OCI-LY1 (cell line): ENCODE measurements around the gene TNFRSF1A.
"Not testable (repeated sequence)": the region's sequence is repeated elsewhere in the genome, so short reads cannot be mapped to it uniquely, and the experiment has no call there.

Experiments used
- H2AFZ ChIP-seq: fragments of 200-600 bp; sonication (generic), shearing (Covaris generic); 2 replicates; pipeline ENCODE4 v1.6.0; 2014; ENCODE audit warnings: antibody characterized with exemption, mild to moderate bottlenecking, low read length
- H3F3A ChIP-seq: fragments of 200-600 bp; sonication (generic), shearing (Covaris generic); 2 replicates; pipeline ENCODE4 v1.6.0; 2014; ENCODE audit warnings: mild to moderate bottlenecking, antibody characterized with exemption, low read length, moderate library complexity; ENCODE audit not compliant: insufficient read depth
- H3K27ac ChIP-seq: fragments of 200-600 bp; sonication (generic); 2 replicates; pipeline ENCODE4 v1.5.1; 2014; ENCODE audit warnings: low read length, mixed run types, mild to moderate bottlenecking, low read depth; ENCODE audit not compliant: poor library complexity, severe bottlenecking
- H3K27me3 ChIP-seq: fragments of 200-600 bp; sonication (generic); 2 replicates; pipeline ENCODE4 v1.6.0; 2014; ENCODE audit warnings: antibody characterized with exemption, mild to moderate bottlenecking, low read length, moderate library complexity; ENCODE audit not compliant: insufficient read depth
- H3K36me3 ChIP-seq: fragments of 200-600 bp; sonication (generic); 2 replicates; pipeline ENCODE4 v1.6.1; 2014; ENCODE audit warnings: mild to moderate bottlenecking, antibody characterized with exemption, low read length, moderate library complexity, mixed read lengths; ENCODE audit not compliant: insufficient read depth
- H3K4me1 ChIP-seq: fragments of 200-600 bp; sonication (generic); 2 replicates; pipeline ENCODE4 v1.5.1; 2014; ENCODE audit warnings: mild to moderate bottlenecking, low read length, moderate library complexity; ENCODE audit not compliant: insufficient read depth, severe bottlenecking
- H3K4me2 ChIP-seq: fragments of 200-600 bp; sonication (generic), shearing (Covaris generic); 2 replicates; pipeline ENCODE4 v1.6.1; 2014; ENCODE audit warnings: low read length
- H3K4me3 ChIP-seq: fragments of 200-600 bp; sonication (generic); 2 replicates; pipeline ENCODE4 v1.5.1; 2014; ENCODE audit warnings: low read length, low read depth, mild to moderate bottlenecking, mixed read lengths; ENCODE audit not compliant: poor library complexity, severe bottlenecking
- H3K79me2 ChIP-seq: fragments of 200-600 bp; shearing (Covaris generic); 2 replicates; pipeline ENCODE4 v1.6.1; 2016; ENCODE audit warnings: mixed run types, low read length, mixed read lengths; ENCODE audit not compliant: insufficient read depth
- H3K9ac ChIP-seq: fragments of 200-600 bp; sonication (generic), shearing (Covaris generic); 2 replicates; pipeline ENCODE4 v1.6.1; 2014; ENCODE audit warnings: mild to moderate bottlenecking, low read length, mixed read lengths
- H3K9me2 ChIP-seq: fragments of 200-600 bp; sonication (generic), shearing (Covaris generic); 2 replicates; pipeline ENCODE4 v1.6.1; 2014; ENCODE audit warnings: low read depth, mild to moderate bottlenecking, low read length, mixed read lengths
- H3K9me3 ChIP-seq: fragments of 200-600 bp; shearing (Covaris generic); 2 replicates; pipeline ENCODE4 v1.6.1; 2014; ENCODE audit warnings: low read length, mixed read lengths
- H4K20me1 ChIP-seq: fragments of 200-600 bp; sonication (generic), shearing (Covaris generic); 2 replicates; pipeline ENCODE4 v1.6.0; 2016; ENCODE audit warnings: mild to moderate bottlenecking, low read length; ENCODE audit not compliant: insufficient read depth
- EZH2 ChIP-seq: fragments of 200-600 bp; sonication (generic), shearing (Covaris generic); IDR thresholded peaks from 2 replicates; pipeline ENCODE4 v1.8.0; 2017; ENCODE audit warnings: borderline replicate concordance, mixed run types, mild to moderate bottlenecking, antibody characterized with exemption, low read length, moderate library complexity, mixed read lengths
- TF ChIP-seq, protein P1 (sequence below): fragments of 200-600 bp; sonication (generic), shearing (Covaris generic); IDR thresholded peaks from 2 replicates; pipeline ENCODE4 v1.5.1; 2017; ENCODE audit warnings: mild to moderate bottlenecking, antibody characterized with exemption, low read length, moderate library complexity, mixed read lengths

The TNFRSF1A gene

DNA sequence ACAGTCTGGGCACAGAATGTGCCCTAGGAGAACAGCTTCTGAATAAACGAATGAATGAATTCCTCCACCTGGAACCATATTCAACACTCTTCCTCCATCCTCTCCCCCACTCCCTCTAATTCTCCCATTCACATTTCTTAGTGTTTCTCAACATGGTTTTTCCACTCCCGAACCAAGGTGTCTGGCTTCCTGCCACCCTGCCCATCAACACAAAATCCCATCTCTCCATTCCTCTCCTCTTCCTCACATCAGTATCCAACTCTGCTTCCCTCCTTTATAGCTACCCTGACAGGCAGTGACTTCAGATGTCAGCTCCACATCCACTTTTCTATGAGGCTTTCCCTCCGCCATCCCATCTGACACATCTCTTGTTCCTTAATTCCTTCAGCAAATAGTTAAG, 2.9 kb downstream of the TNFRSF1A start:
- Histone ChIP-seq H3K27ac (no peak overlapping the region), H3K4me1 (peaks cover 28% of the 10 kb centered on the region), H3K27me3 (no peaks in the 10 kb centered on the region), H3K9ac (no peak overlapping the region), H3K36me3 (no peaks in the 10 kb centered on the region), H3K9me2 (no peaks in the 10 kb centered on the region), H3F3A (no peaks in the 10 kb centered on the region), H3K4me2 (no peak overlapping the region), H4K20me1 (no peaks in the 10 kb centered on the region), H3K9me3 (no peaks in the 10 kb centered on the region), H3K79me2 (no peaks in the 10 kb centered on the region), H3K4me3 (no peak overlapping the region), H2AFZ (no peak overlapping the region)
- TF ChIP-seq, protein P1, sequence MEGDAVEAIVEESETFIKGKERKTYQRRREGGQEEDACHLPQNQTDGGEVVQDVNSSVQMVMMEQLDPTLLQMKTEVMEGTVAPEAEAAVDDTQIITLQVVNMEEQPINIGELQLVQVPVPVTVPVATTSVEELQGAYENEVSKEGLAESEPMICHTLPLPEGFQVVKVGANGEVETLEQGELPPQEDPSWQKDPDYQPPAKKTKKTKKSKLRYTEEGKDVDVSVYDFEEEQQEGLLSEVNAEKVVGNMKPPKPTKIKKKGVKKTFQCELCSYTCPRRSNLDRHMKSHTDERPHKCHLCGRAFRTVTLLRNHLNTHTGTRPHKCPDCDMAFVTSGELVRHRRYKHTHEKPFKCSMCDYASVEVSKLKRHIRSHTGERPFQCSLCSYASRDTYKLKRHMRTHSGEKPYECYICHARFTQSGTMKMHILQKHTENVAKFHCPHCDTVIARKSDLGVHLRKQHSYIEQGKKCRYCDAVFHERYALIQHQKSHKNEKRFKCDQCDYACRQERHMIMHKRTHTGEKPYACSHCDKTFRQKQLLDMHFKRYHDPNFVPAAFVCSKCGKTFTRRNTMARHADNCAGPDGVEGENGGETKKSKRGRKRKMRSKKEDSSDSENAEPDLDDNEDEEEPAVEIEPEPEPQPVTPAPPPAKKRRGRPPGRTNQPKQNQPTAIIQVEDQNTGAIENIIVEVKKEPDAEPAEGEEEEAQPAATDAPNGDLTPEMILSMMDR, result no peak
- TF ChIP-seq EZH2, result no peak

DNA sequence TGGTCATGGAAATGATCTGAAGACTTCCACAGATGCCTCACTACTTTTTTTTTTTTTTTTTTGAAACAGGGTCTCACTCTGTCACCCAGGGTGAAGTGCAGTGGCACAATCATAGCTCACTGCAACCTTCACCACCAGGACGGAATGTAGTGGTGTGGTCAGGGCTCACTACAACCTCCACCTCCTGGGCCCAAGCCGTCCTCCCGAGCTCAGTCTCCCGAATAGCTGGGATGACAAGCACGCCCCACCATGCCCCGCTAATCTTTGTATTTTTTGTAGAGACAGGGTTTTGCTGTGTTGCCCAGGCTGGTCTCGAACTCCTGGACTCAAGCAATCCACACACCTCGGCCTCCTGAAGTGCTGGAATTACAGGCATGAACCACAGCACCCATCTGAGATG, 3.3 kb downstream of the TNFRSF1A start:
- H3K36me3 ChIP-seq, H2AFZ ChIP-seq, H3K79me2 ChIP-seq, H3K9me3 ChIP-seq, H3K27me3 ChIP-seq, H3K4me3 ChIP-seq, H3K4me2 ChIP-seq, H3K27ac ChIP-seq, H3K9me2 ChIP-seq, H3K9ac ChIP-seq, H4K20me1 ChIP-seq, H3F3A ChIP-seq: not testable (repeated sequence)
- H3K4me1 ChIP-seq, result peaks cover 28% of the 10 kb centered on the region

DNA sequence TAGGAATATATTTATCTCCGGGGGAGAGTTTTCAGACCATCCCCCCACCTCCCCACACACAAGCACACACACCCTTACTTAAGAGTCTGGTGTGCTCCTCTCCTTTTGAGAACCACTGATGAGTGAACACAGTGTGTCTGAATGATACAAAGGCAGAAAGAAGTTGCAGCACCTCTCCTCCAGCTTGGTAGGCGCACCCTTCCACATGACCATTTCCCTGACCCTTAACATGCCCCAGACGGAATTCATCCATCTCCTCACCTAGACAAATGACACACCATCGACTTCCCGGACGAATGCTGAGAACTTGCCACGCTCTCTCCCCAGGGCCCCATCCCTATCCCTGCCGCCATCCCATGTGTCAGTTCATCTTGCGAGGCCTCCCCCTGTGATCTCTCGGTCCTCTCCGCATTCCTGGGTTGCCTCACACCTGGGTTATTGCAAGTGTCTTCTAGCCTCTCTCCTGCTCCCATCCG, 3.9 kb downstream of the TNFRSF1A start:
- Histone ChIP-seq H3K36me3 (no peaks in the 10 kb centered on the region), H3F3A (no peaks in the 10 kb centered on the region), H3K9me2 (no peaks in the 10 kb centered on the region), H2AFZ (no peak overlapping the region), H3K79me2 (no peaks in the 10 kb centered on the region), H3K4me3 (no peak overlapping the region), H3K9ac (no peak overlapping the region), H3K4me1 (peaks cover 32% of the 10 kb centered on the region), H3K27ac (no peak overlapping the region), H3K9me3 (no peaks in the 10 kb centered on the region), H3K4me2 (no peak overlapping the region), H3K27me3 (no peaks in the 10 kb centered on the region), H4K20me1 (no peaks in the 10 kb centered on the region)
- no peak for TF ChIP-seq EZH2
- TF ChIP-seq, protein P1, result no peak
